Epidermal melanocyte (primary cell): ENCODE data around the gene ST7L.

Source experiments
- DNase-seq: peaks from one replicate; pipeline ENCODE4 v3.0.0; 2011; ENCODE audit warnings: low spot score; ENCODE audit not compliant: insufficient read length

The ST7L gene

DNA sequence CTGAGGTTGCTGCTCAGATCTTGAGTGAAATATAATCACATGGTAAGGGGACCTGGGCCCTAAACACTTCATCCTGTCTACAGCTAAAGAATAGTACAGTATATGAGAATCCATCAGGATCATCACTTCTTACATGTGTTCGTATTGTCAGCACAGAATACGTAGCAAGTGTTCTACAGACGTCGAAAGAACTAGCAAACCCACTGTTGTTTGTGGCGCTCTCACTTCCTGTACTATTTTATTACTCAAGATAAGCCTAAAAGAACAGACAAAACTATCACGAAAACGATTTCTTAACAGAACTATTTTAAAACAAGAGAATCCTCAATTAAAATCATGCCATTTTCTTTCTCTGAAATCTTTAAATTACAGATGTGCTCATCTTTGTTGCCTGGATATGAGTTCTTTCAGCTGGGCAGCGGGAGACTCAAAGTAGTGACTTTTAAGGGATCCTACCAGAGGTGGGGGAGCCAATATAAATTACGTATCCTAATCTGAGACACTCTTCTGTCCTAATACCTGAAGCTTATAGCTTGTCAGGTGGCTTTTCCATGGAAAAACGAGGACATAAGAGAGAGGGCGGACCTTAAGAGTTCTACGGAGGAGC is 724 bp downstream of the ST7L start:
- no peak for DNase-seq

DNA sequence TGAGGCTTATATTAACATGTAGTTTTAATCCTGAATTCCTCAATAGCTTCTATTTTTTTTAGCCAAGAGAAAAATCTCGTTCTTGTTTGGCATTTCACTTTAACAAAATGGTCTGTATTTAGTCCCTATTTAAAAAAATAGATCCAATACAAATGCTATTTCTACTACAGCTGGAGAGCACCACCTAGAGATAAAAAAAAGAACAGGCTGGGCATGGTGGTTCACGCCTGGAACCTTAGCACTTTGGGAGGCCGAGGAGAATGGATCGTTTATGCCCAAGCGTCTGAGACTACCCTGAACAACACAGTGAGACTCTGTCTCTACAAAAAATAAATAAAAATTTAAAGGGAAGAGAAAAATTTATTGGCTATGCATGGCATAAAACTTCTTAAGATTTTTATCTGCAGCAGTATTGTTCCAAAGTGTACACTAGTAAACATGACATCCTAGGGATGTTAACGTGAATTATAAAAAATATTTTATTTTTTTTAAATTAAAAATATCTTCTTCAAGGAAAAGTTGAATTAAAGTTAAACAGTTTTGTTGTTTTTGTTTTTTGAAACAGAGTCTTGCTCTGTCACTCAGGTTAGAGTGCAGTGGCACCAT is 4.4 kb downstream of the ST7L start:
- no peak for DNase-seq

GRCh38 chr1:112605633-112606327 is 13.2 kb downstream of the ST7L start:
- no peak for DNase-seq

- no peak for DNase-seq
These were observed 15.4 kb downstream of the ST7L start for GRCh38 chr1:112603541-112603940.

GRCh38 chr1:112603012-112603411 is 15.9 kb downstream of the ST7L start:
- DNase-seq = no peak

DNA sequence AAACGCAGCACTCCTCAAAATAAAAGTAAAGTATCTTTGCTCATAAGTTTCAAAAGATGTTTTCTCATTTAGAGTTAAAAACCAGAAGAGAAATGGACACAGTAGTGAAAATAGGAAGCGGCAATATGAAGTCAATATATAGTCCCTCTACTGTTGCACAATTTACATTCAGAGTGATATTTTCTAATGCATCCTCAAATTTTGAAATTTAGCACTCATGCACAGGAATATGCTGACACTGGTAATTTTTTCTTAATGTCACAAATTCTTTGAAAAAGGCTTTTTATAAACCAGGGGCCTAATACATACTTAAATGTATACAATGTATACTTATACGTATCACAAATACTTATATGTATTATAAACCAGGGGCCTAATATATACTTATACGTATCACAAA is 19.5 kb downstream of the ST7L start:
- no peak for DNase-seq

- no peak for DNase-seq
These were observed 24.6 kb downstream of the ST7L start for GRCh38 chr1:112594208-112594876.

GRCh38 chr1:112589766-112590165 is 29.2 kb downstream of the ST7L start:
- no peak for DNase-seq

DNA sequence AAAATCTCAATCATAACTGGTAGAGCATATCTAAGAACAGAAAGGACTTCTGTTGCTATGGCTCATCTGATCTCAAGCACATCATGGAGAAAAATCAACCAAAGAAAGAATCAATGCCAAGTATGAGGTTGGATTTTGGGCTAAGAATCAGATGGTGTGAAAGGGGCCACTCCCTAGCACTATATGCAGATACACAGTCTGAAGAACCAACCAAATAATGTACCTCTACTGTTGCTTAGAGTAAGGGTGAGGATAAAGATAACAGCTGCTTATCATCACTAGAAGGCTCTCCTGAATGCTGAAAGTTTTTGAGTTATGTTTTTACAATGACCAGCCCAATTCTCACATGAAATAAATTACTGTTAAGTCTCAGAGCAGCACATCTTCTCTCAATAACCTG is 35.6 kb downstream of the ST7L start:
- no peak for DNase-seq

DNA sequence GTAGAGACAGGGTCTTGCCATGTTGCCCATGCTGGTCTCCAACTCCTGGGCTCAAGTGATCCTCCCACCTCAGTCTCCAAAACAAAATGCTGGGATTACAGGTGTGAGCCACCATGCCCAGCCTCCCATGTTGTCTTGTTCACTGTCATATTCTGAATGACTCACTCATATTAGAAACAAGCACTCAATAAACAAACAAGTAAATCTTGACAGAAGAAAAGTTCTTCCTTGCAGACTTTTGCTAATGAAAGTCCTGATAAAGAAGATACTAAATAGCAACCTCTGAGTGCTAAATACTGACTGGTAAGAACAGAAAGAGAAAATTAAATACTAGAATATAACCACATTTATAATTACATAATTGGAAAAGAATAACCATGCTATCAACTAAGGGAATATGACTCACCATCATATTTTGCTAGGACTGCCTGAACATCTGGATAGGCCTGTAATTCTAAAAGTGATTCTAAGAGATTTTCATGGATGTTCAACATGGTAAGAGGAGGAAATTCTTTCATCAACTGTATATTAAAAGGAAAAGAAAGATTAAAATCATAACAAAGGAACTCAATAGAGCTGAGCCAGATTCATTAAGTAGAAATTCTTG is 37.3 kb downstream of the ST7L start:
- DNase-seq = no peak

GRCh38 chr1:112579801-112580510 is 39.0 kb downstream of the ST7L start:
- DNase-seq = peak; percentile 15

- no peak for DNase-seq
These were observed 42.7 kb downstream of the ST7L start for GRCh38 chr1:112576240-112576639.

DNA sequence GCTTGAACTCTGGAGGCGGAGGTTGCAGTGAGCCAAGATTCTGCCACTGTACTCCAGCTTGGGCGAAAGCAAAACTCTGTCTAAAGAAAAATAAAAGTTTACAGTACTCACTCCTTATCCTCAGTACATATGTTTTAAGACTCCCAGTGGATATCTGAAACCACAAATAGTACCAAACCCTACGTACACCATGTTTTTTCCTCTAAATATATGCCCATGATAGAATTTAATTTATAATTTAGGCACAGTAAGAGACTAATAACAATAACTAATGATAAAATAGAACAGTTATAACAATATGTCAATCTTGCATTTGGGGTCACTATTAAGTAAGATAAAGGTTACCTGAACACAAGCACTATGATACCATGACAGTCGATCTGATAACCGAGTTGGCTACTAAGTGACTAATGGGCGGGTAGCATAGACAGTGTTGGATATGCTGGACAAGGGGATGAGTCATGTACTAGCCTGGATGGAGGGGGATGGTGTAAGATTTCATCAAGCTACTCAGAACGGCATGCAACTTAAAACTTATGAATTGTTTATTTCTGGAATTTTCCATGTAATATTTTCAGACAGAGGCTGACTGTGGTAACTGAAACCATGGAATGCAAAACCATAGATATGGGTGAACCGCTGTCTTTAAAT is 43.7 kb downstream of the ST7L start:
- DNase-seq = no peak

GRCh38 chr1:112565800-112566199 is 53.1 kb downstream of the ST7L start:
- no peak for DNase-seq

- DNase-seq = no peak
These were observed 54.9 kb downstream of the ST7L start for GRCh38 chr1:112564081-112564480.

DNA sequence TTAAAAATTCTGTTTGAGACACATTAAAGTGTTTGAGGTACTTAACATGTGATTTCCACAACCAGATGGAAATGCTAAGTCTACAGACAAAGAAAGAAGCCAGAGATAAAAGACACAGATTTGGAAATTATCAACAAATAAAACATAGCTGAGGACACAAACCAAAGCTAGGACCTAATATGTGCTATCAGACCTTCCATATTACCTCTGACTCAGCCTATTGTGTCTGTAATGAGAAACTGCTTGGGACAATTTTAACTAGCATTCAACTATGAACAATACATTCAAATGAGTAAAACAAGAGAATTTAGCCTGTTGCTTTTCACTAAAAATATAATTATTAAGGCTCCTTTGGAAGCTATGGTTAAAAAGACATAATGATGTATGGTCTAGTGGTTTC is 55.6 kb downstream of the ST7L start:
- DNase-seq = no peak

- DNase-seq = no peak
These were observed 60.3 kb downstream of the ST7L start for GRCh38 chr1:112558634-112559033.

DNA sequence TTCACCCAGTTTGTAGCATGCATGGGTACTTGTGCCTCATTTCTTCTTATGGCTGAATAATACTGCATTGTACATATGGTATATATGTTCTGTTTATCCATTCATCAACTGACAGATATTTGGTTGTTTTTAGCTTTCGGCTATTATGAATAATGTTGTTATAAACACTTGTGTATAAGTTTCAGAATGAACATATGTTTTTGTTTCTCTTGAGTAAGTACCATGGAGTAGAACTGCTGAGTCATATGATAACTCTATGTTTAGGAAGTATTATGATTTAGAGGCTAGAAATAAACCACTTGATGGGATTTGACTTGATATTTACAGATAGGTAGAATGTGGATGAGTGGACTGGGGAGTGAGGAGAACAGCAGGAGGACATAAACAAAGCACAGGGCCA is 61.6 kb downstream of the ST7L start:
- DNase-seq = no peak

DNA sequence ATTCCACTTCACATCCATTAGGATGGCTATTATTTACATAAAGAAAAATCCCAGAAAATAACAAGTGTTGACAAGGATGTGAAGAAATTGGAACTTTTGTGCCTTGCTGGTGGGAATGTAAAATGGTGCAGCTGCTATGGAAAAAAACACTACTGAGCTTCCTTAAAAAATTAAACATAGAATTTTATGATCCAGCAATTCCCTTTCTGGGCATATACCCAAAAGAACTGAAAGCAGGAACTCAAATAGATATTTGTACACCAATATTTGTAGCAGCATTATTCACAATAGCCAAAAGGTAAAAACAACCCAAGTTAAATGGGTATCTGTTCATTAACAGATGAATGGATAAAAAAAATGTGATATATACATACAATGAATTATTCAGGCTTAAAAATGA is 64.5 kb downstream of the ST7L start:
- DNase-seq = no peak

GRCh38 chr1:112549590-112549989 is 69.4 kb downstream of the ST7L start:
- DNase-seq = no peak

DNA sequence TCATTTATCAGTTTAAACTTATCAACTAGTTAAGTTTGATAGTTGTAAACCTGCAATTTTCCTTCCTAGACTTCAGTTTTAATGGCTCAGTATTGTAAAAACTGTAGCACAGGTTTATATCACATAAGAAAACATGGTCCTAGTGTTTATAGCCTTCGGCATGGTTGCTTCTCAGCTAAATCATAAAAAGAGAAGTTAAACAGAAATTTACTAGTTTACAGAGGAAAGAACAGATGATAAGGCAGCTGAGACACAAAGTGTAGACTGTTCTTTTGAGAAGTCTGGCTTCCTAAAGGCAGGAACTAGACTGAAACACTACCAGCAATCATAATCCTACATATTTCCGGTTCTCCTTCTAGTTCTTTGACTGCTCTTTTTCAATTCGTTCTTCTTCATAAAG is 70.4 kb downstream of the ST7L start:
- DNase-seq = no peak
